ENCODE results near the gene SLC18A3. TPM values are rescaled to one million over a fixed set of nuclear protein-coding genes. Genes with fewer than 3 reads are reported as not detected.

The SLC18A3 gene
- polyA plus RNA-seq, 10 donors, result not detected

- DNase-seq, result no peak
Measured at GRCh38 chr10:49627038-49627437, 16.9 kb downstream of the SLC18A3 start.

GRCh38 chr10:49627644-49628247 is 17.6 kb downstream of the SLC18A3 start:
- no peak for DNase-seq

GRCh38 chr10:49628599-49628998 is 18.5 kb downstream of the SLC18A3 start:
- DNase-seq, result no peak

- no peak for DNase-seq
Measured at GRCh38 chr10:49629431-49629881, 19.3 kb downstream of the SLC18A3 start.

GRCh38 chr10:49631975-49632374 is 21.9 kb downstream of the SLC18A3 start:
- DNase-seq, result no peak

GRCh38 chr10:49632406-49633317 is 22.6 kb downstream of the SLC18A3 start:
- no peak for DNase-seq

GRCh38 chr10:49633327-49634068 is 23.4 kb downstream of the SLC18A3 start:
- DNase-seq, result no peak

- no peak for DNase-seq
Measured at GRCh38 chr10:49634069-49634660, 24.1 kb downstream of the SLC18A3 start.

- DNase-seq, result no peak
Measured at GRCh38 chr10:49642311-49642710, 32.2 kb downstream of the SLC18A3 start.

- no peak for DNase-seq
Measured at GRCh38 chr10:49643241-49644034, 33.3 kb downstream of the SLC18A3 start.

GRCh38 chr10:49644035-49644646 is 34.0 kb downstream of the SLC18A3 start:
- no peak for DNase-seq

GRCh38 chr10:49645417-49645816 is 35.3 kb downstream of the SLC18A3 start:
- DNase-seq, result no peak

GRCh38 chr10:49645871-49646870 is 36.1 kb downstream of the SLC18A3 start:
- DNase-seq, result no peak

GRCh38 chr10:49647554-49647953 is 37.4 kb downstream of the SLC18A3 start:
- no peak for DNase-seq

GRCh38 chr10:49647985-49648795 is 38.1 kb downstream of the SLC18A3 start:
- no peak for DNase-seq

GRCh38 chr10:49649294-49649693 is 39.2 kb downstream of the SLC18A3 start:
- DNase-seq, result no peak

GRCh38 chr10:49649936-49650723 is 40.0 kb downstream of the SLC18A3 start:
- no peak for DNase-seq

GRCh38 chr10:49650724-49651034 is 40.6 kb downstream of the SLC18A3 start:
- no peak for DNase-seq
